ENCODE measurements around the gene FMC1.

The FMC1 gene

DNA sequence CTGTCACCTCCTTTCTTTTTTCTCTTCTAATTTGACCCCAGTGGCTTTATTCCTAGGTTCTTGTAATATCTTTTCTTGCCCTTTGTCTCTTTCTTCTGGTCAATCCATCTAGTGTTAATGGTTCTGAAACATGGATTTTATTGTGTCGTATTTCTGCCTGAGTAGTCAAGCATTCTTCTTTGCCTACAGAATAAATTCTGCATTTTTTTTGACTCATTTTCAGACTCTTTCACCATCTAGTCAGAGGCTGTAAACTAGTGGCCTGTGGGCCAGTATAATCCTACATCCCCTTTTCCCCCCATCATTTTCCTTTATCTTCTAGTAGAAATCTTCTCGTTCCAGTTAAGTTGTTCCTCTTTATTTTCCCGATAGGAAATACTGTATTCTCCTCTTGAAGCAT, 48.0 kb downstream of the FMC1 start:
- peaks cover 49% of the 10 kb centered on the region for H3K36me3 ChIP-seq (replicated peaks; ENCODE audit: low read depth, low read length)
- no peak overlapping the region for H3K4me3 ChIP-seq (ENCODE audit: low read length)
- no peak for TF ChIP-seq EZH2phosphoT487 (IDR thresholded peaks at IDR 0.05; ENCODE audit: low read depth)
- TF ChIP-seq, protein P1, sequence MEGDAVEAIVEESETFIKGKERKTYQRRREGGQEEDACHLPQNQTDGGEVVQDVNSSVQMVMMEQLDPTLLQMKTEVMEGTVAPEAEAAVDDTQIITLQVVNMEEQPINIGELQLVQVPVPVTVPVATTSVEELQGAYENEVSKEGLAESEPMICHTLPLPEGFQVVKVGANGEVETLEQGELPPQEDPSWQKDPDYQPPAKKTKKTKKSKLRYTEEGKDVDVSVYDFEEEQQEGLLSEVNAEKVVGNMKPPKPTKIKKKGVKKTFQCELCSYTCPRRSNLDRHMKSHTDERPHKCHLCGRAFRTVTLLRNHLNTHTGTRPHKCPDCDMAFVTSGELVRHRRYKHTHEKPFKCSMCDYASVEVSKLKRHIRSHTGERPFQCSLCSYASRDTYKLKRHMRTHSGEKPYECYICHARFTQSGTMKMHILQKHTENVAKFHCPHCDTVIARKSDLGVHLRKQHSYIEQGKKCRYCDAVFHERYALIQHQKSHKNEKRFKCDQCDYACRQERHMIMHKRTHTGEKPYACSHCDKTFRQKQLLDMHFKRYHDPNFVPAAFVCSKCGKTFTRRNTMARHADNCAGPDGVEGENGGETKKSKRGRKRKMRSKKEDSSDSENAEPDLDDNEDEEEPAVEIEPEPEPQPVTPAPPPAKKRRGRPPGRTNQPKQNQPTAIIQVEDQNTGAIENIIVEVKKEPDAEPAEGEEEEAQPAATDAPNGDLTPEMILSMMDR (IDR thresholded peaks at IDR 0.05; ENCODE audit: low read depth, low read length) = no peak
- no peaks in the 10 kb centered on the region for H3K9me3 ChIP-seq (ENCODE audit: insufficient read depth, low read length)
- H2AFZ ChIP-seq (ENCODE audit: low read depth, low read length) = no peak overlapping the region
- H3K79me2 ChIP-seq (ENCODE audit: low read length) = peaks cover 91% of the 10 kb centered on the region
- no peak overlapping the region for H3K4me2 ChIP-seq (ENCODE audit: low read length)
- H3K4me1 ChIP-seq (ENCODE audit: low read length) = no peaks in the 10 kb centered on the region
- peaks cover 15% of the 10 kb centered on the region; the same call in 1 of the 2 replicates for H4K20me1 ChIP-seq (ENCODE audit: insufficient read depth, low read length)
- no peak overlapping the region for H3K9ac ChIP-seq (ENCODE audit: low read length)
- H3K27me3 ChIP-seq (ENCODE audit: low read depth, low read length) = no peaks in the 10 kb centered on the region
- H3K27ac ChIP-seq (ENCODE audit: low read length) = no peak overlapping the region

DNA sequence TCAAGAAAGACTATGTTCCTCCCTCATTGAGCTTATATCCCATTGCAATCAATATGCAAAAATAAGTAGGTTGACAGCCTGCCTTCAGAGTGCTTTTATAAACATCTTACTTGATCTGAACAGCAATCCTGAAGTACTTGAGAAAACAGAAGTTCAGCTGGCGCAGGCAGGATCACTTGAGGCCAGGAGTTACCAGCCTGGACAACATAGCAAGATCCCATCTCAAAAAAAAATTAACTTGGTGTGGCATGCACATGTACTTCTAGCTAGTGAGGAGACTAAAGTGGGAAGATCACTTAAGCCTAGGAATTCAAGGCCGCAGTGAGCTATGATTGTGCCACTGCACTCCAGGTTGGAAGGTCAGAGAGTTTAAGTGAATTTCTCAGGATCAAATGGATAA, 48.6 kb downstream of the FMC1 start:
- Histone ChIP-seq H3K36me3 (replicated peaks; ENCODE audit: low read depth, low read length) (peaks cover 48% of the 10 kb centered on the region), H3K79me2 (ENCODE audit: low read length) (peaks cover 91% of the 10 kb centered on the region), H3K27ac (ENCODE audit: low read length) (no peak overlapping the region), H4K20me1 (ENCODE audit: insufficient read depth, low read length) (peaks cover 22% of the 10 kb centered on the region; the same call in 1 of the 2 replicates), H3K4me2 (ENCODE audit: low read length) (no peak overlapping the region), H2AFZ (ENCODE audit: low read depth, low read length) (no peak overlapping the region), H3K27me3 (ENCODE audit: low read depth, low read length) (no peaks in the 10 kb centered on the region), H3K4me3 (ENCODE audit: low read length) (no peak overlapping the region), H3K9ac (ENCODE audit: low read length) (no peak overlapping the region), H3K4me1 (ENCODE audit: low read length) (no peaks in the 10 kb centered on the region), H3K9me3 (ENCODE audit: insufficient read depth, low read length) (no peaks in the 10 kb centered on the region)
- TF ChIP-seq, protein P1 (IDR thresholded peaks at IDR 0.05; ENCODE audit: low read depth, low read length) = no peak
- TF ChIP-seq EZH2phosphoT487 (IDR thresholded peaks at IDR 0.05; ENCODE audit: low read depth) = no peak

DNA sequence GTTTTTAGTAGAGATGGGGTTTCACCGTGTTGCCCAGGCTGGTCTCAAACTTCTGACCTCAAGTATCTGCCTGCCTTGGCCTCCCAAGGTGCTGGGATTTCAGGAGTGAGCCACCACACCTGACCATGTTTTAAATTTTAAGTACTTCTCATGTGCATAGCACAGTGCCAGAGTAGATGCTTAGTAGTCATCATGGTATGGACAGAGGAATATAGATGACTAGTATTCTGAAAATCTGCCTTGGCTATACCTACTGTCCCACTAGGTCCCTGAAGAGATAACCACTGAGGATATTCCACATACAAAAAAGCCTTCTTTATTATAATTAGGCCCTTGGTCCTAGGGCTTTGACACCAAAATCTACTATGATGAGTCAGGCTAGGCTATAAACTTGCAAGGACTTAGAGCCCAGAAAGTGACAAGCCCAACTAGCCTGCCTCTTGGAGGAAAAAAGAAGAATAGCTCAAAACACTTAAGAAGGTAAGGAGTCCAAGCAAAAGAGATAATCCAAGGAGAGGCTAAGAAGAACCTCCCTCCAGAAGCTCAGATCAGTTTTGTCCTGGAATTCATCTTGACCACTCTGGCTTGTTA, 52.6 kb downstream of the FMC1 start:
- H3K9me3 ChIP-seq (ENCODE audit: insufficient read depth, low read length) = no peaks in the 10 kb centered on the region
- peaks cover 37% of the 10 kb centered on the region; the same call in 1 of the 2 replicates for H4K20me1 ChIP-seq (ENCODE audit: insufficient read depth, low read length)
- H3K27me3 ChIP-seq (ENCODE audit: low read depth, low read length) = no peaks in the 10 kb centered on the region
- no peak overlapping the region for H2AFZ ChIP-seq (ENCODE audit: low read depth, low read length)
- no peak overlapping the region for H3K27ac ChIP-seq (ENCODE audit: low read length)
- H3K4me2 ChIP-seq (ENCODE audit: low read length) = no peak overlapping the region
- no peak overlapping the region for H3K9ac ChIP-seq (ENCODE audit: low read length)
- TF ChIP-seq, protein P1 (IDR thresholded peaks at IDR 0.05; ENCODE audit: low read depth, low read length) = no peak
- TF ChIP-seq EZH2phosphoT487 (IDR thresholded peaks at IDR 0.05; ENCODE audit: low read depth) = no peak
- no peak overlapping the region for H3K4me3 ChIP-seq (ENCODE audit: low read length)
- no peaks in the 10 kb centered on the region for H3K4me1 ChIP-seq (ENCODE audit: low read length)
- peaks cover 41% of the 10 kb centered on the region for H3K36me3 ChIP-seq (replicated peaks; ENCODE audit: low read depth, low read length)
- peaks cover 91% of the 10 kb centered on the region for H3K79me2 ChIP-seq (ENCODE audit: low read length)

DNA sequence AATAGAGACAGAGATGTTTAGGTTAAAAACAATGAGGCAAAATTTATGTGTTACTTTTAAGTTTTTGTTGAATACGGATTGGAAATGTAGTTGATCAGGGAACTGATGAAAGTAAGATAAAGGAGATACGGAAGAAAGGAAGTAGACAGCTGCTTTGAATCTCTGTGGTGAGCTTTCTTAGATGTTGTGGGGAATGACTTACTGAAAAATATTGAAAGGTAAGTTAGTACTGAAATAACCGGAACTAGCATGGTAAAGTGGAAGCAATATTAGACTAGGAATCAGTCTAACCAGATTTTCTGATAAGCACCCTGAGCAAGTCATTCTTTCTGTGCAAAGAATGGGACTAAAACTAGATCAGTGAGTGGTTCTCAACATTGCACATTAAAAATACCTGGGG, 53.4 kb downstream of the FMC1 start:
- Histone ChIP-seq H3K4me3 (ENCODE audit: low read length) (no peak overlapping the region), H3K4me2 (ENCODE audit: low read length) (no peak overlapping the region), H3K36me3 (replicated peaks; ENCODE audit: low read depth, low read length) (peaks cover 37% of the 10 kb centered on the region), H3K9ac (ENCODE audit: low read length) (no peak overlapping the region), H2AFZ (ENCODE audit: low read depth, low read length) (no peak overlapping the region), H4K20me1 (ENCODE audit: insufficient read depth, low read length) (peaks cover 30% of the 10 kb centered on the region; the same call in 1 of the 2 replicates), H3K4me1 (ENCODE audit: low read length) (no peaks in the 10 kb centered on the region), H3K9me3 (ENCODE audit: insufficient read depth, low read length) (no peaks in the 10 kb centered on the region), H3K27ac (ENCODE audit: low read length) (no peak overlapping the region), H3K27me3 (ENCODE audit: low read depth, low read length) (no peaks in the 10 kb centered on the region), H3K79me2 (ENCODE audit: low read length) (peaks cover 83% of the 10 kb centered on the region)
- no peak for TF ChIP-seq EZH2phosphoT487 (IDR thresholded peaks at IDR 0.05; ENCODE audit: low read depth)
- TF ChIP-seq, protein P1 (IDR thresholded peaks at IDR 0.05; ENCODE audit: low read depth, low read length) = no peak

Measured in OCI-LY3 (cell line).